Neural crest cell (in vitro differentiated cells): Measurements from ENCODE around the gene QARS1. TPM values are rescaled to one million over a fixed set of nuclear protein-coding genes. Genes with fewer than 3 reads are reported as not detected.

Experiments
- DNase-seq: peaks from one replicate; pipeline ENCODE4 v3.0.0; 2021; ENCODE audit warnings: low read depth, mixed read lengths, low spot score
- H3K27ac Mint-ChIP-seq: one replicate; pipeline ENCODE4 v1.8.0; 2021; ENCODE audit warnings: mild to moderate bottlenecking, mixed read lengths; ENCODE audit not compliant: unreplicated experiment
- H3K27me3 Mint-ChIP-seq: 2 replicates; pipeline ENCODE4 v1.8.0; 2021; ENCODE audit warnings: low read depth, mild to moderate bottlenecking, mixed read lengths
- H3K36me3 Mint-ChIP-seq: 2 replicates; pipeline ENCODE4 v1.8.0; 2021; ENCODE audit warnings: low read depth, mild to moderate bottlenecking, mixed read lengths
- H3K4me1 Mint-ChIP-seq: 2 replicates; pipeline ENCODE4 v1.8.0; 2021; ENCODE audit warnings: mixed read lengths
- H3K4me3 Mint-ChIP-seq: one replicate; pipeline ENCODE4 v1.8.0; 2021; ENCODE audit warnings: mild to moderate bottlenecking, mixed read lengths
- H3K9me3 Mint-ChIP-seq: 2 replicates; pipeline ENCODE4 v1.8.0; 2021; ENCODE audit warnings: mixed read lengths
- total RNA-seq: library from RNA; stranded (reverse); gene quantifications from 2 replicates; pipeline ENCODE4 v1.2.1, GENCODE V29; 2021
- TF ChIP-seq, protein P1 (sequence below): fragments of 200-600 bp; sonication (generic); conservative IDR thresholded peaks from 2 replicates; pipeline ENCODE4 v1.5.0; 2021; ENCODE audit warnings: antibody characterized with exemption, mild to moderate bottlenecking

The QARS1 gene
- total RNA-seq, 1 donor from 2014 or later, result 382 TPM

DNA sequence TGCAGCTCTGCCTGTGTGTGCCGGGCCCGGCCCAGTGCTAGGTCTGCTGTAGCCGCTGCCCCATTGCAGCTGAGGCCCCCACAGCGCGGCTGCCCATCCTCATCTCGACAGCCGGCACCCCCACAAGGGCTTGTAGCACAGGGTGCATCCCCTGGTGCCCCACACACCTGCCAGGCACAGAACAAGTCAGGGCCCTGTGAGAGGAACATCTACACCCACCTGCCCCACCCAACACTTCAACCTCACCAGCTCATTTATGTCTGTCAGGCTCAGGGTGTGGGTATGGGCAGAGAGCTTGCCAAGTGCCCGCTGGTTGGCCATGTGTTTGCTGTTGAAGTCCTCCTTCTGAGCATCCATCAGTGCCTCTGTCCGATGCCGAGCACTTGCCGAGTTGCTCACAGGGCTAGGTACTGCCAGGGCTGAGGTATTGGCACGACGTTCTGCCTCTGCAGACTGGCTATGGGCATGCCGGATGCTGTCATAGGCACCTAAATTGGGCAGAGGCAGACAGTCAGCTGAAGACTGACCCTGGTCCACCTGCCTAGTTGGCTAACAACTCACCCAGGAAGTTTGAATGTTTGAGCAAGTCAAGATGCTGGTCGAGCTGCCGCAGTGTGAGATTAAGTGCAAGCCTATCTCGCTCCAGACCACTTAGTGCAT is 18.5 kb upstream of the QARS1 start:
- H3K36me3 Mint-ChIP-seq, result no peaks in the 10 kb centered on the region
- no peaks in the 10 kb centered on the region for H3K27me3 Mint-ChIP-seq
- no peak overlapping the region for H3K27ac Mint-ChIP-seq
- H3K9me3 Mint-ChIP-seq, result no peaks in the 10 kb centered on the region
- TF ChIP-seq, protein P1, sequence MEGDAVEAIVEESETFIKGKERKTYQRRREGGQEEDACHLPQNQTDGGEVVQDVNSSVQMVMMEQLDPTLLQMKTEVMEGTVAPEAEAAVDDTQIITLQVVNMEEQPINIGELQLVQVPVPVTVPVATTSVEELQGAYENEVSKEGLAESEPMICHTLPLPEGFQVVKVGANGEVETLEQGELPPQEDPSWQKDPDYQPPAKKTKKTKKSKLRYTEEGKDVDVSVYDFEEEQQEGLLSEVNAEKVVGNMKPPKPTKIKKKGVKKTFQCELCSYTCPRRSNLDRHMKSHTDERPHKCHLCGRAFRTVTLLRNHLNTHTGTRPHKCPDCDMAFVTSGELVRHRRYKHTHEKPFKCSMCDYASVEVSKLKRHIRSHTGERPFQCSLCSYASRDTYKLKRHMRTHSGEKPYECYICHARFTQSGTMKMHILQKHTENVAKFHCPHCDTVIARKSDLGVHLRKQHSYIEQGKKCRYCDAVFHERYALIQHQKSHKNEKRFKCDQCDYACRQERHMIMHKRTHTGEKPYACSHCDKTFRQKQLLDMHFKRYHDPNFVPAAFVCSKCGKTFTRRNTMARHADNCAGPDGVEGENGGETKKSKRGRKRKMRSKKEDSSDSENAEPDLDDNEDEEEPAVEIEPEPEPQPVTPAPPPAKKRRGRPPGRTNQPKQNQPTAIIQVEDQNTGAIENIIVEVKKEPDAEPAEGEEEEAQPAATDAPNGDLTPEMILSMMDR, result no peak
- peak overlapping the region; percentile 23 for H3K4me3 Mint-ChIP-seq
- H3K4me1 Mint-ChIP-seq, result peaks cover 5% of the 10 kb centered on the region
- no peak for DNase-seq

DNA sequence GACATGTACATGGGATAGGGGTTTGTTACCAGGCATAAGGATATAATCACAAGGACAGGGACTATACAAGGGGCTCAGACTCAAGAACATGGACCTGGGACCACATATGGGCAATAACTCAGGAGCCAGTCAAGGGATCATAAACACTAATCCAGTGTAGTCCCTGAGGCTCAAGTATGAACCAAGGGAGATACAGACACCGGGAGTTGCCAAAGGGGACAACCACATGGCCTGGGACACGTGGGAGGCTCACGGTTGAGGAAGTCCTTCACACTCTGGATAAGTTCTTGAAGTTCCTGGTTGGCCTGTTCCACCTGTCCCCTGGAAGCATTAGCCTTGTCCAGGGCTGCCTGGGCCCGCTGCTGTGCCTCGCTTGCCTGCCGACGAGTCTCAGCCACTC is 17.9 kb upstream of the QARS1 start:
- Mint-ChIP-seq H3K9me3 (no peaks in the 10 kb centered on the region), H3K4me3 (peak overlapping the region; percentile 80), H3K27me3 (no peaks in the 10 kb centered on the region), H3K36me3 (no peaks in the 10 kb centered on the region), H3K27ac (no peak overlapping the region), H3K4me1 (peaks cover 5% of the 10 kb centered on the region)
- TF ChIP-seq, protein P1, result no peak
- DNase-seq, result no peak

DNA sequence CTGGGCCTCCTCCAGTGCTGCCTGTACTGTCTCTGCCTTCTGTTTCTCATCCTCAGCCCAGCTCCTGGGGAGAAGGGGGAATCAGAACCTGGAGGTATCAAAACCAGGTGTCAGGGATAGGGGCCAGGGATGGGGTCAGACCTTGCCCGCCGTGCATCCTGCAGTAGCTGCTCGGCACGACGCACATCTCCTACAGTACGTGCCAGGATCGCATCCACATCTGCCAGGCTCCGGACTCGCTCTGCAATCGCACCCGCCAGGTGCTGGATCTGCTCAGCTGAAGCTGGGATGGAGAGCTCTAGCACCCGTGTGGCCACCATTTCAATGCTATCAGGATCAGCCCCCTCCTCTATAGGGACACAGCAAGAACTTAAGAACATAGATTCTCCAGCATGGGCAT is 17.5 kb upstream of the QARS1 start:
- H3K36me3 Mint-ChIP-seq, result no peaks in the 10 kb centered on the region
- H3K27me3 Mint-ChIP-seq, result no peaks in the 10 kb centered on the region
- H3K9me3 Mint-ChIP-seq, result no peaks in the 10 kb centered on the region
- peaks cover 5% of the 10 kb centered on the region for H3K4me1 Mint-ChIP-seq
- no peak for DNase-seq
- H3K4me3 Mint-ChIP-seq, result peak overlapping the region; percentile 80
- TF ChIP-seq, protein P1, result no peak
- H3K27ac Mint-ChIP-seq, result no peak overlapping the region

DNA sequence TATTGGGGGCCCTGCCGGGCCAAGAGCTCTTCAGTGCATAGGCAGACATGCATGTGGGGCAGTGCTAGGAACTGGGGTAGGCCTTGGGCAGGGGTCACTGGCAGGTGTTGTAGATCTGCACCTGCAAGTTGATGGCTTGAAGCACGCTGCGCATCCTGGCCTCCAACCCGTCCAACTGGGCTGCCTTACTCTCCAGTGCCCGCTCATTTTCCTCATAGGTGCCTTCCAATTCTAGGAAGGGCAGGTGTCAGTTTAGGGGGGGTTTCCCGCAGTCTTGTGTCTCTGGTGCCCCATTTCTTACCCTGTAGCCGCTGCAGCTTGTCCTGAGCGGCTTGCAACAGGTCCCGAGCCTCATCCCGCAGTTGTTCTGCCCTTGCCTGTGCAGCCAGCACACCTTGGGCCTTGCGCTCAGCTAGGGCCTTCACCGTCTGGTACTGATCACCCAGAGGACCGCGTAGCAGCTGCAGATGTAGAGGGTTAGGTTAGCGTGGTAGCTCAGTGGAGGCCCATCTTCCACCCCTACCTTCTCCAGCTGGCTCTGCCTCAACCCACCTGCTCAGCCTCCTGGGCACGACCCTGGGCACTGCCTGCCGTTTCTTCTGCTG is 16.7 kb upstream of the QARS1 start:
- peaks cover 5% of the 10 kb centered on the region for H3K4me1 Mint-ChIP-seq
- no peaks in the 10 kb centered on the region for H3K27me3 Mint-ChIP-seq
- H3K27ac Mint-ChIP-seq, result no peak overlapping the region
- peak overlapping the region; percentile 90 for H3K4me3 Mint-ChIP-seq
- H3K9me3 Mint-ChIP-seq, result no peaks in the 10 kb centered on the region
- no peak for DNase-seq
- TF ChIP-seq, protein P1, result no peak
- peaks cover 4% of the 10 kb centered on the region for H3K36me3 Mint-ChIP-seq

DNA sequence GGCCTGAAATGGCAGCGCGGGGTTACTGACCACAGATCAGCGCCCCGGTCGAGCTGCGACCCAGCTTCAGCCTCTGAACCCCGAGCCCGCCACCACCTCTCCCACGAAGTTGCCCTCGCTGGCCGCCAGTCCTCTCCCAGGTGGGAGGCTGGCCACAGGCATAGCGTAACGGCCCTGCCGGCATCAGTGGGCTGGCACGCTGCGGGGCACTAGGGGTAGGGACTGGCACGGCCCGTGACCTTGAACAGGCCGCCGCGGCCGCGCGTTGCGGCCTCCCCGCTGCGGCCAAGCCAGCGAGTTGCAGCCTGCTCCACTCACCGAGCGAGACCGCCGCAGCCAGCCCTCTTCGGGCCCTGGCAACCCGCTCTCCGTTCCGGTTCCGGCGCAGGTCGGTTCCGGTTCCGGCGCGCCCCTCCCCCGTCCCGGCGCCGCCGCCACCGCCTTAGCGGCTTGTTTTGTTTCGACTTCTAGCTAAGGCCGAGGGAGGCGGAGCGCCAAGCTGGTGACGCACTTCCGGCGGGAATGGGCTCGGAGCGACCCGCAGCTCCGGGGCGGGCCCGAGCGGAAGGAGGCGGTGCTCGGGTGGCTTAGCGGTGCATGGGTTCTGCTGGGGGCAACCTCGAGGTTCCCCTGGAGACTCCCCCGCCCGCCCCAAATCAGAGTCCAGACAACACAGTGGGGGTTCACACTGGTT is 16.0 kb upstream of the QARS1 start, which contains the start of gene USP19:
Gene USP19 (minus strand): TSS at position 386 of the 694 bp plus-strand sequence. CDS start 1,678 bp downstream, outside the sequence.
- peak within 1 kb of the TSS; percentile 90 for H3K4me3 Mint-ChIP-seq
- DNase-seq, result peak; percentile 76
- no peaks in the 10 kb centered on the region for H3K27me3 Mint-ChIP-seq
- H3K36me3 Mint-ChIP-seq, result peaks cover 4% of the 10 kb centered on the region
- TF ChIP-seq, protein P1, result no peak
- H3K9me3 Mint-ChIP-seq, result no peaks in the 10 kb centered on the region
- H3K4me1 Mint-ChIP-seq, result peaks cover 5% of the 10 kb centered on the region
- peak within 1 kb of the TSS; percentile 96 for H3K27ac Mint-ChIP-seq
